IMR-90 (cell line): ENCODE data around the gene C12orf75. TPM values are rescaled to one million over a fixed set of nuclear protein-coding genes. Genes with fewer than 3 reads are reported as not detected.

Experiments used
- BHLHE40 ChIP-seq: fragments of 150-350 bp; IDR thresholded peaks from 2 replicates; pipeline ENCODE4 v1.6.1; 2016; ENCODE audit warnings: mild to moderate bottlenecking, low read depth, low read length
- CEBPB ChIP-seq: IDR thresholded peaks from 2 replicates; pipeline ENCODE4 v1.6.1; 2012; ENCODE audit warnings: low read depth, low read length, improper control_type of control experiment
- CHD1 ChIP-seq: IDR thresholded peaks from 2 replicates; pipeline ENCODE4 v1.6.1; 2012; ENCODE audit warnings: low read depth, low read length, improper control_type of control experiment
- FOS ChIP-seq: fragments of 150-350 bp; IDR thresholded peaks from 2 replicates; pipeline ENCODE4 v1.6.1; 2016; ENCODE audit warnings: low read depth, low read length
- MAFK ChIP-seq: IDR thresholded peaks from 2 replicates; pipeline ENCODE4 v1.6.1; 2012; ENCODE audit warnings: low read depth, low read length, improper control_type of control experiment
- POLR2A ChIP-seq: IDR thresholded peaks from 2 replicates; pipeline ENCODE4 v1.6.1; 2012; ENCODE audit warnings: mild to moderate bottlenecking, low read depth, low read length
- RAD21 ChIP-seq: IDR thresholded peaks from 2 replicates; pipeline ENCODE4 v1.6.1; 2012; ENCODE audit warnings: low read length, improper control_type of control experiment
- RCOR1 ChIP-seq: IDR thresholded peaks from 2 replicates; pipeline ENCODE4 v1.6.1; 2012; ENCODE audit warnings: mild to moderate bottlenecking, low read length, improper control_type of control experiment; ENCODE audit not compliant: insufficient replicate concordance
- SMC3 ChIP-seq: fragments of 150-350 bp; IDR thresholded peaks from 2 replicates; pipeline ENCODE4 v1.6.1; 2016; ENCODE audit warnings: low read depth, mild to moderate bottlenecking, antibody characterized with exemption, low read length, moderate library complexity
- polyA plus RNA-seq, 3 experiments: library from polyadenylated mRNA; depleted of rRNA; stranded (reverse); fragments of >200 nt; gene quantifications; 2 replicates each; pipeline ENCODE4 v1.2.3, GENCODE V29; 2012; ENCODE audit warnings: low replicate concordance in 1 of 3
- total RNA-seq: library from RNA; depleted of rRNA; stranded (reverse); fragments of >200 nt; gene quantifications from 2 replicates; pipeline ENCODE4 v1.2.3, GENCODE V29; 2012

C12orf75 gene
- total and polyA plus RNA-seq, 2 of the 4 experiments (the other 2 are of a cell fraction), result 145 to 278 TPM

- TF ChIP-seq CEBPB, result no peak
- no peak for TF ChIP-seq BHLHE40
- no peak for TF ChIP-seq CHD1
- no peak for TF ChIP-seq RAD21
- TF ChIP-seq FOS, result no peak
- no peak for TF ChIP-seq RCOR1
- TF ChIP-seq POLR2A, result no peak
- TF ChIP-seq SMC3, result no peak
- TF ChIP-seq MAFK, result no peak
These were observed 41.2 kb upstream of the C12orf75 start (continued) for GRCh38 chr12:105289114-105289904.
